ACHN (cell line): ENCODE results near the gene LIMS4.
"Not testable (repeated sequence)": the region's sequence is repeated elsewhere in the genome, so short reads cannot be mapped to it uniquely, and the experiment has no call there.

Experiments used
- DNase-seq: peaks from one replicate; pipeline ENCODE4 v3.0.0-alpha.2; 2015
- in situ Hi-C: cut with HindIII; loops from 2 replicates; pipeline ENCODE4 v1.10.0; 2017; ENCODE audit warnings: low sequenced_read_pairs, low pct_ligation_motif_present, low pct_unique_long_range_greater_than_20kb

The LIMS4 gene, protein sequence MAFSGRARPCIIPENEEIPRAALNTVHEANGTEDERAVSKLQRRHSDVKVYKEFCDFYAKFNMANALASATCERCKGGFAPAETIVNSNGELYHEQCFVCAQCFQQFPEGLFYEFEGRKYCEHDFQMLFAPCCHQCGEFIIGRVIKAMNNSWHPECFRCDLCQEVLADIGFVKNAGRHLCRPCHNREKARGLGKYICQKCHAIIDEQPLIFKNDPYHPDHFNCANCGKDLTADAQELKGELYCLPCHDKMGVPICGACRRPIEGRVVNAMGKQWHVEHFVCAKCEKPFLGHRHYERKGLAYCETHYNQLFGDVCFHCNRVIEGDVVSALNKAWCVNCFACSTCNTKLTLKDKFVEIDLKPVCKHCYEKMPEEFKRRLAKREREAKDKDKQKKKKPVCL

DNA sequence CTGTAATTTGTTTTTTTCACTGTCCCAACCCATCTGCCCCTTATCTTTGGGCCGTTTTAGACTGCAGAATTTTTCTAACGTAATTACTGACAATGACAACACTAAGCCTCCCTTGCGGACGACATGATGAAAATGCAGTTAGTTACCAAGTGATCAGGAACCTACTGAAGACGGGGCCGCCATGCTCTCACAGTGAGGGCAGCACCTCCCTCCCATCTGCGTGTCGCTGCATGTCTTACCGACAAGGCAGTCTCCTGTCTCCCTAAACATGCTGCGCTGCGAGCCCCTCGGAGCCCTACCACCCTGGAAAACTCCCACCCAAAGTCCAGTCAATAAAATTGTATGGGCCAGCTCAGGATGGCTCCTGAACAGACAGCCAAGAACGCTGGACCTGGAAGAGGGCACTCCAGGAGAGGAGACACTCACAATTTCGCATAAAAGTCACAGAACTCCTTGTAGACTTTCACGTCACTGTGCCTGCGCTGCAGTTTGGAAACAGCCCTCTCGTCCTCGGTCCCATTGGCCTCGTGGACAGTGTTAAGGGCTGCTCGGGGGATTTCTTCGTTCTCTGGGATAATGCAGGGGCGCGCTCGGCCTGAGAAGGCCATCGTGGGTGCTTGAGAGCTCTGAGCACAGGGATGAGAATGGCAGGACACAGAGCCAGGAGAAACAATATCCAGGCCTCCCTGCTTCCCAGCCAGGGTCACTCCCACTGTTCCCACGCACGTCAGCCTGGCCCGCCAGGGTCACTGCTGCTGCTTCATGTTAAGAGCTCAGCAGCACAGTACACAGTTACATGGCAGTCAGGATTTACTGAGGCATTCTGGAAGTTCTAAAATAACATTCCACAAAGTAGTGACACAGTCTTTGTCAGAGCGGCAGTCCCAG lies at the start of gene LIMS4:
LIMS4 (minus strand) TSS at position 646 of the 888 bp plus-strand sequence; CDS start at position 608, 38 bp downstream.
- DNase-seq, in situ Hi-C loops: not testable (repeated sequence)

DNA sequence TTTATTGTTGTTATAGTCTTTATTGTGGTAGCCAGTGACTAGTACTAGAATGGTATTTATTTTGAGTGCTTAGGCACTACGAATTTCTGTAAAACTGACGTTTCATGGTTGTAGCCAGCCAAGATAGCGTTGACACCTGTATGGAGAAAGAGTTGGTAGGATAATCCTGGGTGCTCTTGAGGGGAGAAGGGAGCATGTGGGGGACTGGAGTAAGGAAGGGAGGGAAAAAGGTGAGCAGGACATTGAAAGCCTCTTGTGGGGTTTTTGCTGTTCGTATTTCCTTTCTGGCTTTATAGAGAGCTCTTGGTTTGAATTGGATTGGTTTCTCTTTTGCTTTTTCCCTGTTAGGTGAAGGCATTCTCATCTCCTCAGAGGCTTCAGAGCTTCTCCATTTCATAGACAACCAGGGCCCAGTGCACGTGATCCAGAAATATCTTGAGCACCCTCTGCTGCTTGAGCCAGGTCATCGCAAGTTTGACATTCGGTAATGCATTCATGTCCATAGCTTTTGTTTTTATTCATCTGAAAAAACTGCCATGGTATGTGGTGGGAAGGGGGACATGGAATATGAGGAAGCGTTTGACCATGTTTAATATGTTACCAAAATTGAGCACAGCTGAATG lies 27.2 kb upstream of the LIMS4 start:
- DNase-seq, in situ Hi-C loops: not testable (repeated sequence)

DNA sequence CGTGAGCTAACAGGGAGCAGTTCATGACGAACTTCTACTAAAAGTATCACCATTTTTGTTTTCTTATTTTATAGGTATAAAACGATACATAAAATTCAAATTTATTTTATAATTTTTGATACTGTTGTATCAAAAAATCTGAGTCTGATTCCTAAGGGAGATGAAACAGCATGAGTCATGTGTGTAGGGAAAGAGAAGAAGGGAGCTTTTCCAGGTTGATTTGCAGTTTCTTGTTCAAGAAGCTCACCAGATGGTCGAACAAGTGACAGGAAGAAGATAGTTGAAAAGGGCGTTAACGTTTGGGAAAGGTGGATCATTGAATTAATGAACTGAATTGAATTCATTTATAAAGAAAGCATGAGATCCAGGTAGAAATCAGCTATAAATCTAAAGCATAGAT lies 23.4 kb upstream of the LIMS4 start:
- in situ Hi-C loops, DNase-seq: not testable (repeated sequence)

DNA sequence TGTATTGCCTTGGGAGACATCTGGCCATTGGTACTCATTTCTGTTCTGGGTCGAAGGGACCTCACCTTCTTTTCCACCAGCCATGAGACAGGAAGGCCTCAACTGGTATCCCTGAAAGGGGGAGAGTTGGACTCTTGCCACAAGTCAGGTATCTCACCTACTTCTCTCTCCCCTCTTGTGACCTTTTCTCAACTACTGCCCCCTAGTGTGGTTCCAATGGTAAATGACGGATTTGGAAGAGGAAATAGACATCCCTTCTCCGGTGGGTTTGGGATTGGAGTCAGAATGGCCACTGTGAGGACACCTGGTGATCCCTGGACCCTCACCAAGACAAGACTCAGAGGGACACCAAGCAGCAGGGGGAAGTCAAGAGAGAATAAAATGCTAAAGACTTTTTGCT lies 21.9 kb upstream of the LIMS4 start:
- in situ Hi-C loops, DNase-seq: not testable (repeated sequence)

- DNase-seq, in situ Hi-C loops: not testable (repeated sequence)
These were observed 16.4 kb upstream of the LIMS4 start for GRCh38 chr2:110488991-110489390.

DNA sequence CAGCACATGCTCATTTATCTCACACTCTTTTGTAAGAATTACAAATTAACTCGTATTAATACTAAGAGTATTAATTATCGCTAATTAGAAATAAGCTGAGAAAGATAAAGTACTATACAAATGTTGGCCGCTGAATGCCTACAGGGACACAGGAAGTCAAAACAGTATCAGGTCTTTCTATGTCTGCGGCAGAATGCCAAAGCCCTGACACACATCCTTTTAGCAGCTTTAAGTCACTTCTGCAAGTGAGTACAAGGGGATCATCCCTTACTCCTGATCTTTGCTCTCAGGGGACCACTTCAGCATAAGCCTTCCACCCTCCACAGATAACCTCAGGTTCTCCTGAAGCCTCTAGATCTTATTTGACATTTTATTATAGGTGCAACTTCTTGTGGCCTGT lies 10.1 kb upstream of the LIMS4 start:
- in situ Hi-C loops, DNase-seq: not testable (repeated sequence)

GRCh38 chr2:110481200-110481599 lies 8.6 kb upstream of the LIMS4 start:
- in situ Hi-C loops, DNase-seq: not testable (repeated sequence)

- DNase-seq, in situ Hi-C loops: not testable (repeated sequence)
These were observed 7.5 kb upstream of the LIMS4 start for GRCh38 chr2:110480084-110480483.

DNA sequence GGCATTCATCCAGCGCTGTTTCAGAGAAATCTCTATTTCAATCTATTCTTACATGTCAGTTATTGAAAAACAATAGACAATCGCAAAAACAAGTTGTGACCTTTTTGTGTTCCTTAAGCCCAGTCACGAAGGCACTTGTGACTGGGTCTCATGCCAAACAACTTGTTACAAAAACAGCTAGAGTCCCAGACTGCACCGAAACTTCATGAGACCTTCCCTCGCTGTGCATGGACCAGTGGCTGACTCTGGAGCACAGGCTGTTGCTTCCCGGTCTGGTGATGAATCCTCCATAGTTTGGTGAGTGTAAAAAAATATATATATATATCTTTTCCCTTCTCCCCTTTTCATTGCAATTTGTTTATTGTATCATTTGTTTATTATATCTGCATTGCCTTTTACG lies 4.8 kb upstream of the LIMS4 start:
- in situ Hi-C loops, DNase-seq: not testable (repeated sequence)

DNA sequence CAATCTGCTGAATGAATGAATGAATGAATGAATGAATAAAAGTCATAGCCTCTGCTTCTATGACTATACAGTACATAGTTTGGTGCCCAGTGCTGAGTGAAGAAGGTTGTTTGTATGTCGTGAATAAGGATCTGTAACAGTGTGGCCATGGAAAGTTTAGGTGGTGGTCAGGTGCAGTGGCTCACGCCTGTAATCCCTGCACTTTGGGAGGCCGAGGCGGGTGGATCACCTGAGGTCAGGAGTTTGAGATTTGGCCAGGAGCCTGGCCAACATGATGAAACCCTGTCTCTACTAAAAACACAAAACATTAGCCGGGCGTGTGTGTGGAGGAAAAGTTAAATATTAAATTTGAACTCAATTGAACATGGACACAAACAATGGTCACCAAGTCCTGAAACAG lies 4.3 kb upstream of the LIMS4 start:
- DNase-seq, in situ Hi-C loops: not testable (repeated sequence)

GRCh38 chr2:110475627-110476359 lies 3.2 kb upstream of the LIMS4 start:
- in situ Hi-C loops: not testable (repeated sequence)

DNA sequence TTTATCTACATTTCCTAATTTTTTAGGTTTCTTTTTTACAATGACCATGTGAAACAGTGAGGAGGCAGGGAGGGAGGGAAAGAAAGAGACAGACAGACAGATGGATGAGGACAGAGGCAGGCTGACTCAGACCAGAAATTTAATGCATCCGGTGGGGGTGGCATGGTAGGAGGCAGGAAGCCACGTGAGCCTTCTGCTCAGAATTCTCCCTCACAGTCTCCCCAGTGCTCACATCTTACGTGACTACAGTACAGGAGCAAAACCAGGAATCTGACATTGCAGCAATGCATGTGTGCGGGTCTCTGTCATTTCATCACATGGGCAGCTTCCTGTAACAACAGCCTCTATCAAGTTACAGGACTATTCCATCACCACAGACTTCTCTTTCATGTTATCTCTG lies 2.3 kb upstream of the LIMS4 start:
- DNase-seq, in situ Hi-C loops: not testable (repeated sequence)

More at GRCh38 chr2:110475627-110476359, 3.2 kb upstream of the LIMS4 start:
- DNase-seq: not testable (repeated sequence)

GRCh38 chr2:110473059-110473358 lies 393 bp upstream of the LIMS4 start:
- DNase-seq, in situ Hi-C loops: not testable (repeated sequence)

GRCh38 chr2:110468921-110469320 lies 3.7 kb downstream of the LIMS4 start:
- DNase-seq, in situ Hi-C loops: not testable (repeated sequence)

DNA sequence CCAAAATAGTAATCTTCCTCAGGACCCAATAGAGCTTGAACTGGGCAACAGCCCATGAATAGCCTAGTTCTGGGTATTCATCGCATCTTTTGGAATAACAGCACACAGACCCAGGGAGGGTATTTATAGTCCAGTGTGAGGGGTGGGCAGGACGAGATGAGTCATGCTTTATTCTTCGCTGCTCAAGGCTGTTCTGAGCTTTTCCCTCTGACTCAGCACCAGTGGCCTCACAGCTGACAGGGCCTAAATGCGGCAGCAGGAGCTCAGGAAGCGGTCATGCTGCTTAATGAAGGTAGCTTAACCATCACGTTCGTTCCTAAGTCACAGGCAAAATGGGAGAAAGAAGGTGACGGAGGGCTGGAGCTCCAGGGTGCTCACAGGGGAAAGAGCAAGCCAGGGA lies 7.3 kb downstream of the LIMS4 start:
- in situ Hi-C loops, DNase-seq: not testable (repeated sequence)

GRCh38 chr2:110462458-110462857 lies 10.2 kb downstream of the LIMS4 start:
- in situ Hi-C loops, DNase-seq: not testable (repeated sequence)

DNA sequence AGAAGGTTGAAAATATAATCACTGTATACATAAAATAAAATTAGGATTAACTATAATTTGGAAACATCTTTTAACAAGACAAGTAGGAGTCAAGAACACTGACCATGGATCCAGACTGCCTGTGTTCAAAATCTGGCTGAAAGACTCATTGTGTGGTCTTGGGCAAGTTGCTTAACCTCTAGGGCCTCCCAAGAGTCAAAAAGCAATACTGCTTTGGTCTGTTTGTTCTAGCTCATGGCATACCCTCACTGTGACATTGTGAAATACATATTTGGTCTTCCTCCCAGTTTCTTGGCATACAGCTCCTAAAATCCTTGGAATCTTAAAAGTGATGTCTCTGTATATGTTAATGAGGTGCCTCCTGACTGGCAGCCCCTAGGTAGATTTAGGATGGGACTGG lies 12.3 kb downstream of the LIMS4 start:
- in situ Hi-C loops, DNase-seq: not testable (repeated sequence)

DNA sequence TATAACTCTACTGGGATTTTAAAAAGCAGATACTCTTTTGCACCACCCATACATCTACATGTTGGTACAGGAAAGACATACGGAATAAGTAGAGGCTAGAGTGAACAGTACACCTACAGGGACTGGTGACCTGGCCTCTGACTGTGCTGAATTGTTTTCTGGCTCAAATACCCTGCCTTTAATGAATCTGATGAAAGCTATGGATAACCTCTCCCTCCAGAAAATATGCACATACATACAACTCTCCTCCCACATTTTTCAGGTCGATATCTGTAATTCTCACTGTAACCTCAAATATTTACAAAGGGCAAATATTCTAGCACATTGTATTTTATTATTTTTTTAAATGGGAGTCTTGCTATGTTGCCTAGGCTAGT lies 15.4 kb downstream of the LIMS4 start:
- in situ Hi-C loops, DNase-seq: not testable (repeated sequence)
